GM12891 (cell line): ENCODE data around the gene ASIC1.

Experiments used
- POLR2A ChIP-seq: IDR thresholded peaks from 2 replicates; pipeline ENCODE4 v1.6.1; 2011; ENCODE audit warnings: low read depth, low read length, control low read depth
- POLR2AphosphoS5 ChIP-seq: IDR thresholded peaks from 2 replicates; pipeline ENCODE4 v1.6.1; 2011; ENCODE audit warnings: low read depth, low read length, control low read depth

GRCh38 chr12:50070314-50071060 is 13.1 kb downstream of the ASIC1 start:
- TF ChIP-seq POLR2AphosphoS5 (no peak), POLR2A (no peak)
